SK-N-SH treated with all-trans-retinoic acid at 6 μM for 48 hours (cell line): ENCODE data around the gene C10orf105.

Experiments used
- ATAC-seq: fragments of 200-7000 bp; cut with Tn5 transposase; 3 replicates; pipeline ENCODE4 v1.9.1; 2020; ENCODE audit warnings: mild to moderate bottlenecking, moderate library complexity
- ARNTL ChIP-seq: fragments of 450-650 bp; formaldehyde crosslinking; IDR thresholded peaks from 2 replicates; pipeline ENCODE4 v1.5.0; 2020; ENCODE audit warnings: low read depth, mild to moderate bottlenecking, moderate library complexity, borderline replicate concordance
- BACH2 ChIP-seq: fragments of 250-450 bp; sonication (Bioruptor Pico); IDR thresholded peaks from 2 replicates; pipeline ENCODE4 v1.9.0; 2021; ENCODE audit warnings: mild to moderate bottlenecking, borderline replicate concordance
- CREB5 ChIP-seq: fragments of 250-450 bp; sonication (Bioruptor Pico); IDR thresholded peaks from 2 replicates; pipeline ENCODE4 v1.5.1; 2020; ENCODE audit warnings: low read depth, mild to moderate bottlenecking, moderate library complexity
- CSRNP3 ChIP-seq: fragments of 250-450 bp; sonication (Bioruptor Pico); IDR thresholded peaks from 2 replicates; pipeline ENCODE4 v1.5.1; 2021; ENCODE audit warnings: mild to moderate bottlenecking, moderate library complexity
- ESRRG ChIP-seq: fragments of 250-450 bp; sonication (Bioruptor Pico); IDR thresholded peaks from 2 replicates; pipeline ENCODE4 v1.6.1; 2021; ENCODE audit warnings: mild to moderate bottlenecking
- GLIS3 ChIP-seq: fragments of 250-450 bp; sonication (Bioruptor Pico); IDR thresholded peaks from 2 replicates; pipeline ENCODE4 v1.5.0; 2020; ENCODE audit warnings: mild to moderate bottlenecking, moderate library complexity
- OSR1 ChIP-seq: fragments of 250-450 bp; sonication (Bioruptor Pico); IDR thresholded peaks from 2 replicates; pipeline ENCODE4 v1.8.0; 2022; ENCODE audit warnings: moderate library complexity, mild to moderate bottlenecking, inconsistent platforms
- POU6F1 ChIP-seq: fragments of 250-450 bp; sonication (Bioruptor Pico); IDR thresholded peaks from 2 replicates; pipeline ENCODE4 v1.8.0; 2021; ENCODE audit warnings: low read depth, mild to moderate bottlenecking, moderate library complexity, borderline replicate concordance
- PPARA ChIP-seq: fragments of 250-450 bp; sonication (Bioruptor Pico); IDR thresholded peaks from 2 replicates; pipeline ENCODE4 v1.5.0; 2020; ENCODE audit warnings: mild to moderate bottlenecking, borderline replicate concordance
- RARB ChIP-seq: fragments of 250-450 bp; sonication (Bioruptor Pico); IDR thresholded peaks from 2 replicates; pipeline ENCODE4 v1.8.0; 2021; ENCODE audit warnings: mild to moderate bottlenecking, moderate library complexity
- SNAI2 ChIP-seq: fragments of 250-450 bp; sonication (Bioruptor Pico); IDR thresholded peaks from 2 replicates; pipeline ENCODE4 v1.5.0; 2020; ENCODE audit warnings: mild to moderate bottlenecking, moderate library complexity
- TCF4 ChIP-seq: fragments of 250-450 bp; sonication (Bioruptor Pico); IDR thresholded peaks from 2 replicates; pipeline ENCODE4 v1.8.0; 2021; ENCODE audit warnings: mild to moderate bottlenecking, moderate library complexity, borderline replicate concordance
- TOX ChIP-seq: fragments of 250-450 bp; sonication (Bioruptor Pico); IDR thresholded peaks from 2 replicates; pipeline ENCODE4 v1.8.0; 2021; ENCODE audit warnings: mild to moderate bottlenecking, moderate library complexity, borderline replicate concordance
- TSHZ2 ChIP-seq: fragments of 250-450 bp; sonication (Bioruptor Pico); IDR thresholded peaks from 2 replicates; pipeline ENCODE4 v1.5.0; 2020; ENCODE audit warnings: mild to moderate bottlenecking, moderate library complexity
- ZC3H10 ChIP-seq: fragments of 250-450 bp; sonication (Bioruptor Pico); IDR thresholded peaks from 2 replicates; pipeline ENCODE4 v1.5.1; 2021; ENCODE audit warnings: mild to moderate bottlenecking, moderate library complexity
- ZFP3 ChIP-seq: fragments of 250-450 bp; sonication (Bioruptor Pico); IDR thresholded peaks from 2 replicates; pipeline ENCODE4 v1.5.0; 2020; ENCODE audit warnings: mild to moderate bottlenecking, moderate library complexity
- ZFP30 ChIP-seq: fragments of 450-650 bp; formaldehyde crosslinking; IDR thresholded peaks from 2 replicates; pipeline ENCODE4 v1.5.0; 2022; ENCODE audit warnings: mild to moderate bottlenecking, moderate library complexity
- ZNF565 ChIP-seq: fragments of 450-650 bp; formaldehyde crosslinking; conservative IDR thresholded peaks from 2 replicates; pipeline ENCODE4 v1.5.0; 2020; ENCODE audit warnings: low read depth, mild to moderate bottlenecking, moderate library complexity
- ZNF8 ChIP-seq: fragments of 450-650 bp; formaldehyde crosslinking; IDR thresholded peaks from 2 replicates; pipeline ENCODE4 v1.5.0; 2020; ENCODE audit warnings: mild to moderate bottlenecking, moderate library complexity

The C10orf105 gene

GRCh38 chr10:71694039-71694501 lies 25.5 kb downstream of the C10orf105 start:
- TF ChIP-seq ESRRG (no peak), TCF4 (CRISPR knock-in tag) (no peak), ZC3H10 (CRISPR knock-in tag) (no peak), CSRNP3 (CRISPR knock-in tag) (no peak), GLIS3 (CRISPR knock-in tag) (no peak), POU6F1 (no peak), ZFP3 (no peak), BACH2 (CRISPR knock-in tag) (no peak)
- TF ChIP-seq, all 23 proteins: peak for 0
- ATAC-seq = no peak

- TF ChIP-seq ESRRG (no peak), OSR1 (CRISPR knock-in tag) (no peak), ZC3H10 (CRISPR knock-in tag) (no peak), ZNF8 (CRISPR knock-in tag) (no peak), CSRNP3 (CRISPR knock-in tag) (no peak)
- no peak for ATAC-seq
Observed at GRCh38 chr10:71693377-71693776, 26.2 kb downstream of the C10orf105 start.

- no peak for ATAC-seq
- TF ChIP-seq CREB5 (CRISPR knock-in tag) = no peak
- TF ChIP-seq ZFP3 = no peak
- no peak for TF ChIP-seq TOX (CRISPR knock-in tag)
- TF ChIP-seq TSHZ2 (CRISPR knock-in tag) = no peak
- no peak for TF ChIP-seq SNAI2 (CRISPR knock-in tag)
- TF ChIP-seq ARNTL (CRISPR knock-in tag) = no peak
- TF ChIP-seq PPARA (CRISPR knock-in tag) = no peak
- no peak for TF ChIP-seq ZNF8 (CRISPR knock-in tag)
- TF ChIP-seq ESRRG = no peak
- no peak for TF ChIP-seq CSRNP3 (CRISPR knock-in tag)
- TF ChIP-seq OSR1 (CRISPR knock-in tag) = no peak
- no peak for TF ChIP-seq ZNF565 (CRISPR knock-in tag)
- no peak for TF ChIP-seq RARB (CRISPR knock-in tag)
- TF ChIP-seq POU6F1 = no peak
- TF ChIP-seq ZFP30 (CRISPR knock-in tag) = no peak
- TF ChIP-seq TCF4 (CRISPR knock-in tag) = no peak
Observed at GRCh38 chr10:71692598-71693306, 26.8 kb downstream of the C10orf105 start.
